Karpas-422 (cell line): Measurements from ENCODE around the gene KLRF2. TPM values are rescaled to one million over a fixed set of nuclear protein-coding genes. Genes with fewer than 3 reads are reported as not detected.

Experiments
- DNase-seq: peaks from one replicate; pipeline ENCODE4 v3.0.0-alpha.2; 2015
- H2AFZ ChIP-seq: fragments of 200-600 bp; sonication (generic); 2 replicates; pipeline ENCODE4 v1.6.1; 2014; ENCODE audit warnings: antibody characterized with exemption, low read length, mixed read lengths
- H3K27ac ChIP-seq: fragments of 200-600 bp; sonication (generic); 2 replicates; pipeline ENCODE4 v1.5.1; 2014; ENCODE audit warnings: mild to moderate bottlenecking, low read length, moderate library complexity
- H3K27me3 ChIP-seq: fragments of 200-600 bp; sonication (generic); 2 replicates; pipeline ENCODE4 v1.6.1; 2014; ENCODE audit warnings: low read length, mixed read lengths
- H3K36me3 ChIP-seq: fragments of 200-600 bp; sonication (generic); 2 replicates; pipeline ENCODE4 v1.6.1; 2014; ENCODE audit warnings: low read length, mixed read lengths; ENCODE audit not compliant: insufficient read depth
- H3K4me1 ChIP-seq: fragments of 200-600 bp; sonication (generic); 2 replicates; pipeline ENCODE4 v1.6.1; 2014; ENCODE audit warnings: mild to moderate bottlenecking, low read length, mixed read lengths
- H3K4me2 ChIP-seq: fragments of 200-600 bp; sonication (generic); 2 replicates; pipeline ENCODE4 v1.6.1; 2014; ENCODE audit warnings: low read length, low read depth, mild to moderate bottlenecking; ENCODE audit not compliant: poor library complexity, severe bottlenecking
- H3K4me3 ChIP-seq: fragments of 200-600 bp; sonication (generic); 2 replicates; pipeline ENCODE4 v1.5.1; 2014; ENCODE audit warnings: mild to moderate bottlenecking, antibody characterized with exemption, low read length, mixed read lengths
- H3K79me2 ChIP-seq: fragments of 200-600 bp; sonication (generic); 2 replicates; pipeline ENCODE4 v1.6.1; 2014; ENCODE audit warnings: mild to moderate bottlenecking, low read length, mixed read lengths
- H3K9ac ChIP-seq: fragments of 200-600 bp; sonication (generic); 2 replicates; pipeline ENCODE4 v1.6.0; 2014; ENCODE audit warnings: low read length
- H3K9me2 ChIP-seq: fragments of 200-600 bp; sonication (generic), shearing (Covaris generic); replicated peaks from 2 replicates; pipeline ENCODE4 v1.6.0; 2014; ENCODE audit warnings: mild to moderate bottlenecking, low read length, moderate library complexity; ENCODE audit not compliant: insufficient read depth
- H3K9me3 ChIP-seq: fragments of 300-700, 200-600 bp; sonication (generic); 2 replicates; pipeline ENCODE4 v1.6.1; 2014; ENCODE audit warnings: low read length, mixed read lengths
- H4K20me1 ChIP-seq: fragments of 200-600 bp; sonication (generic); 2 replicates; pipeline ENCODE4 v1.6.1; 2014; ENCODE audit warnings: mild to moderate bottlenecking, antibody characterized with exemption, low read length, low read depth; ENCODE audit not compliant: insufficient read depth
- total RNA-seq: library from RNA; depleted of rRNA; stranded (reverse); fragments of >200 nt; shearing (Covaris generic); gene quantifications from 2 replicates; pipeline ENCODE4 v1.2.3, GENCODE V29; 2014; ENCODE audit warnings: low replicate concordance

Gene KLRF2
- total RNA-seq, 1 experiment from 2014 or later = not detected

DNA sequence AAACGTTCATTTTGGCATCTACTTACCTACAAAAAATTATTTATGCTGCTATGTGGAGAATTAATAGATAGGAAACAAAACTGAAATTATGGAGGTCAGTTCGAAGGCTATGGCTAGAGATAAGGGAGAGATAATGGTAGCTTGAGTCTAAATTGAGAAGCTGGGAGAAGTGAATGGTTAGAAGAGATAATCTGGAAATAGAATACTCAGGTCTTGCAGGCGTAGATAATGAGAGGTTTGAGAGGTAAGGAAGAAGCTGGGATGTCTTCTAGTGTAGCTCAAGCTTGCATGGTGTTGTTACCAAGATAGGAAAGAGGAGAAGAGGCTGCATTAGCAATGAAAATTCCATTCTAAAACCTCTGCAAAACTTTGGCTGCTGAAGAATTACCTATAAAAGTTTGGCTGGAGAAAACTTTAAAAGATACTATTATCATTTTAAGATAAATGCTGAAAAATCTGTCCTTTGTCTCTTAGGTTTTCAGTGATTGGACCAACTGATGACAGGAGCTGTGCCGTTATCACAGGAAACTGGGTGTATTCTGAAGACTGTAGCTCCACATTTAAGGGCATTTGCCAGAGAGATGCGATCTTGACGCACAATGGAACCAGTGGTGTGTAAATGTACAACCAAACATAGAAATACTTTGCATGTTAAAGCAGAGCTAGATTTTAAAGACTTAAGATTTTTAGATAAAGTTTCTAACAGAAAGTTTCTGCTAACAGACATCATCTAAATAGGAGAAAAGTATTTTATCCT lies 14.1 kb downstream of the KLRF2 start:
- H3K9ac ChIP-seq = no peak overlapping the region
- no peak overlapping the region for H3K4me2 ChIP-seq
- no peaks in the 10 kb centered on the region for H3K79me2 ChIP-seq
- H4K20me1 ChIP-seq = no peaks in the 10 kb centered on the region
- H3K36me3 ChIP-seq = no peaks in the 10 kb centered on the region
- no peak for DNase-seq
- H3K27me3 ChIP-seq = no peaks in the 10 kb centered on the region
- no peak overlapping the region for H2AFZ ChIP-seq
- H3K4me3 ChIP-seq = no peak overlapping the region
- H3K4me1 ChIP-seq = no peaks in the 10 kb centered on the region
- no peak overlapping the region for H3K27ac ChIP-seq
- H3K9me2 ChIP-seq = no peaks in the 10 kb centered on the region
- H3K9me3 ChIP-seq = no peaks in the 10 kb centered on the region

DNA sequence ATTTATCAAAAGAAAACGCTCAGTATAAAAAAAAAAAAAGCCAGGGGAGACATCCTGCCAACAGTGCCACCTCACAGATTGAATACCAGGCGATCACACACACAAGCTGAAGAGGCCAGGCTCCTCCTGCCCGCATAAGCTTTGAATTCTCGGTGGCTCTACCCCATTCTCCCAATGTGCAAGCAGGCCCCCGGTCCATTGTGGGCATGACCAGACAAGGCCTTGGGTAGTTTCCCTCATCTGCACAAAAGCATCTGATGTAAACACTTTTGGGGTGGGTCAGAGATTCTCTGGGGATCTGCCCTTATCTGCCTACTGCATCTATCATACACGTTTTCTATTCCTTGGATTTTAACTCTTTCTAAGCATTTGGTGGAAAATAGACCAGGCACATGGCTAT lies 16.2 kb downstream of the KLRF2 start:
- Histone ChIP-seq H3K27me3 (no peaks in the 10 kb centered on the region), H3K27ac (no peak overlapping the region), H3K9me3 (no peaks in the 10 kb centered on the region), H3K4me2 (no peak overlapping the region), H4K20me1 (no peaks in the 10 kb centered on the region), H3K36me3 (no peaks in the 10 kb centered on the region), H2AFZ (no peak overlapping the region), H3K4me3 (no peak overlapping the region), H3K4me1 (no peaks in the 10 kb centered on the region), H3K79me2 (no peaks in the 10 kb centered on the region), H3K9me2 (no peaks in the 10 kb centered on the region), H3K9ac (no peak overlapping the region)
- no peak for DNase-seq

DNA sequence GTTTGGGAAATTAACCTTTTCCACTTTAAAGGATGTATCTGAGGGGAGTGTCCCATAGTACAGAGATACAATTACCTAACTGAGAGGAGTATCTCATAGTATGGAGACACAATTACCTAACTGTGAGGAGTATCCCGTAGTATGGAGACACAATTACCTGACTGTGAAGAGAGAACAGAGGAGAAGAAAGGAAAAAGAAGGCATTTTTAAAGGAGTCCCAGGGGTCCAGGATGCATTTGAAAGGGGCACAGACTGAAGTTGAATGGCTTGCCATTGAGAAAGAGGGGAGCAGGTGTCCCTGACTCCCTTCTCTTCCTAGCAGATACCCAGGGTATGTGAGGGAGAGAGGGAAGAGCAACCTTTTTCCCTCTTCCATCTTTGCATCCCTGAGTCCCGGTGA lies 17.9 kb downstream of the KLRF2 start:
- Histone ChIP-seq H3K27me3 (no peaks in the 10 kb centered on the region), H4K20me1 (no peaks in the 10 kb centered on the region), H2AFZ (no peak overlapping the region), H3K4me1 (no peaks in the 10 kb centered on the region), H3K79me2 (no peaks in the 10 kb centered on the region), H3K4me2 (no peak overlapping the region), H3K4me3 (no peak overlapping the region), H3K27ac (no peak overlapping the region), H3K9ac (no peak overlapping the region), H3K9me2 (no peaks in the 10 kb centered on the region), H3K9me3 (no peaks in the 10 kb centered on the region), H3K36me3 (no peaks in the 10 kb centered on the region)
- no peak for DNase-seq

DNA sequence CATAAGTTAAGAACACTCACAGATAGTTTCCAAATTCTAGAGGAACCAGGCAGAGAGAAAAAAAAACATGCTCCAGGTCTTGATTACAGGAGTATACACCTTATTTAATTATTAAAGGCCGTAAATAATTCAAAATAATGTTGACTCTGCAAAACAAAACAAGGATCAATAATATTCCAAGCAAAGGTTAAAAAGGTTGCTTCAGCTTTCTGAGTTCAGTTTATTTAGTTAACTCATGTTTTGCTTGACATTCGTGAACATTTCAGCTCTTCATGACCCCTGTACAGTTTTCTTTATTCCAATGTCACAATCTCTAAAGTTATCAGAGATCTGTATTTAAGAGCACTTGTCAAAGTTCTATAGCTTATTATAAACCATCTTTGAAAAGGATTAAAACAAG lies 19.6 kb downstream of the KLRF2 start:
- no peak for DNase-seq

DNA sequence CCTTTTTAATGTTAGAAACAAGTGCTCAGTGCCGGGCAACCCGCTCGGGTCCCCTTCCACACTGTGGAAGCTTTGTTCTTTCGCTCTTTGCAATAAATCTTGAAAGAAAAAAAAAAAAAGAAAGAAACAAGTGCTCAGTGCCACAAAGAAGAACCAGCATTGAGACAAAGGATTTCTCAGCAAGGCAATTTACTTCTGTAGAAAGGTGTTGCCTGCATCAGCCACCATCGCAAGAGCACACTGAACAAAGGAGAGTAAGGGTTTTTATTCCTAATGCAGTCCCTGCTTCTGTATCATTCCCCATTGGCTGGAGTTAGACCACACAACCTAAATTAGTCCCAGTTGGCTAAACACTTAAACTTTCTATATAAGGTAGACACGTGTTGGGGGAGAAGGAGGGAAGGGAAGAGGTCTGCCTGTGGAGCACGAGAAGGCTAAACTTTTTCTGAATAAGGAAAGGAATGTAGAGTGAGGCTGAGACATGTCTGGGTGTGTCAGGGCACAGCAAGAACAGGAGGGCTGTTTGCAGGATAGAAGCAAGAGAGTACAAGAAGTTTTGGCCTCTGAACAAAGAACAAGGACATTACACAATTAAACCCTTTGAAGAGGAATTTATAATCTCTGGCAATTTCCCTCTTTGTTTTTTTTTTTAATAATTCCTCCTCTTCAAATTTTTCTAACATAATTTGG lies 21.4 kb downstream of the KLRF2 start:
- H4K20me1 ChIP-seq = no peaks in the 10 kb centered on the region
- no peaks in the 10 kb centered on the region for H3K4me1 ChIP-seq
- no peak overlapping the region for H3K4me2 ChIP-seq
- no peaks in the 10 kb centered on the region for H3K27me3 ChIP-seq
- no peak overlapping the region for H3K9ac ChIP-seq
- H3K9me2 ChIP-seq = no peaks in the 10 kb centered on the region
- no peaks in the 10 kb centered on the region for H3K79me2 ChIP-seq
- no peaks in the 10 kb centered on the region for H3K9me3 ChIP-seq
- H2AFZ ChIP-seq = no peak overlapping the region
- no peak overlapping the region for H3K4me3 ChIP-seq
- H3K36me3 ChIP-seq = no peaks in the 10 kb centered on the region
- H3K27ac ChIP-seq = no peak overlapping the region
- no peak for DNase-seq

More for the DNA sequence above, 19.6 kb downstream of the KLRF2 start:
- Histone ChIP-seq H3K9me2 (no peaks in the 10 kb centered on the region), H3K27me3 (no peaks in the 10 kb centered on the region), H3K9ac (no peak overlapping the region), H3K9me3 (no peaks in the 10 kb centered on the region), H3K27ac (no peak overlapping the region), H3K4me1 (no peaks in the 10 kb centered on the region), H3K36me3 (no peaks in the 10 kb centered on the region), H2AFZ (no peak overlapping the region), H3K79me2 (no peaks in the 10 kb centered on the region), H4K20me1 (no peaks in the 10 kb centered on the region), H3K4me2 (no peak overlapping the region), H3K4me3 (no peak overlapping the region)

DNA sequence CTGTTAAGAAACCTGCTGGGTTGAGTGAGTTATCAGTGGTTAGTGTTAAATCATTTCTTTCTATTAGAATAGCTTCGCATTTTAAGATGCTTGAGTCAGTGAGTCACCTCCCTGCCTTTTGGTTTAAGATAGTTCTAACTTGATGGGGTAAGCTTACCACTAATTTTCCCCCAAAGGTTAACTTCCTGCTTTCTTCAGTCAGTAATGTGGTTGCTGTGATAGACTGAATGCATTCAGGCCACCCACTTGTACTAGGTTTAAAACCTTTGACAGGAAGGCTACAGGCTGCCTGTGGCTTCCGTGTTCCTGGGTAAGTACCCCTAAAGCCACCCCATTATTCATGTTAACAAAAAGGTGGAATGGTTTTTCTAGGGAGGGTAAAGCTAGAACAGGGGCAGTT lies 25.6 kb downstream of the KLRF2 start:
- DNase-seq = no peak
- Histone ChIP-seq H3K9me3 (peaks cover 15% of the 10 kb centered on the region), H4K20me1 (no peaks in the 10 kb centered on the region), H3K36me3 (no peaks in the 10 kb centered on the region; the same call in 1 of the 2 replicates), H3K27ac (no peak overlapping the region), H3K4me2 (no peak overlapping the region), H3K4me3 (no peak overlapping the region), H3K27me3 (no peaks in the 10 kb centered on the region), H3K9ac (no peak overlapping the region), H3K79me2 (no peaks in the 10 kb centered on the region), H3K4me1 (no peaks in the 10 kb centered on the region), H2AFZ (no peak overlapping the region), H3K9me2 (no peaks in the 10 kb centered on the region)

DNA sequence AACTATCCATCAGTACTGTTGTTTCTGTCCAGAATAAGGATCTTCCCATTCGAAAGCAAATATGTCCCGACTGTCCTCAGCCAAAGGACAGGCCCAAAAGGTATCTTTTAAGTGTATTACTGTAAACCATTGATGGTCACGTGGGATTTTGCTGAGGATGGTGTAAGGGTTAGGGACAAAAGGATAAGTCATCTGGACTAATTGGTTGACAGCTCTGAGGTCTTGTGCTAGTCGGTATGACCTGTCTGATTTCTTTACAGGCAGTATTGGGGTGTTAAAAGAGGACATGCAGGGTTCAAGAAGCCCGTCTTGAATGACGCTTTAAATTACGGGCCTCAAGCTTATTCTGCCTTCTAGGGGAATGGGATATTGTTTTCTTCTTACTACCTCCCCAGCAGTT lies 26.5 kb downstream of the KLRF2 start:
- H3K79me2 ChIP-seq = no peaks in the 10 kb centered on the region

DNA sequence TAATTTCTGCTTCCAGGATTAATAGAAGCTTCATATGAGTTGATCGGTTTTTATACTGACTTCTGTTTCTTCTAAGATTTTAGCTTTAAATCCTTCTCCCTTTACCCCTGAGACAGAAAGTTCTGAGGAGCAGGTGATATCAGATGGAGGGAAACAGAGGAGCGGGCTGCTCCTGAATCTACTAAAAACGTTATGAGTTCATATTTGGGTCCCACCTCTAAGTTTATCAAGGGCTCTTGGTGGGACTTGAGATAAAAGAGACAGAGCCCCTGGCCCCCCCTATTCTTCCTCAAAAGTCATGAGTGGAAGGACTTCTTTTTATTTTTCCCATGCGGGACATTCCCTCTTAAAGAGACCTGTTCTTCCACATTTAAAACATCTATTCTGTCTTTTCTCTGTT lies 27.1 kb downstream of the KLRF2 start:
- H4K20me1 ChIP-seq = no peaks in the 10 kb centered on the region
- H3K36me3 ChIP-seq = no peaks in the 10 kb centered on the region; the same call in 1 of the 2 replicates
- peaks cover 18% of the 10 kb centered on the region for H3K9me3 ChIP-seq
- H3K27ac ChIP-seq = no peak overlapping the region
- no peaks in the 10 kb centered on the region for H3K79me2 ChIP-seq
- H3K9me2 ChIP-seq = no peaks in the 10 kb centered on the region
- no peak for DNase-seq
- no peak overlapping the region for H3K4me2 ChIP-seq
- no peaks in the 10 kb centered on the region for H3K4me1 ChIP-seq
- no peak overlapping the region for H2AFZ ChIP-seq
- no peak overlapping the region for H3K9ac ChIP-seq
- H3K4me3 ChIP-seq = no peak overlapping the region
- H3K27me3 ChIP-seq = no peaks in the 10 kb centered on the region

More for the DNA sequence above, 26.5 kb downstream of the KLRF2 start:
- no peak for DNase-seq
- no peak overlapping the region for H3K4me2 ChIP-seq
- H3K9ac ChIP-seq = no peak overlapping the region
- no peaks in the 10 kb centered on the region for H3K9me2 ChIP-seq
- H3K4me3 ChIP-seq = no peak overlapping the region
- peaks cover 18% of the 10 kb centered on the region for H3K9me3 ChIP-seq
- H2AFZ ChIP-seq = no peak overlapping the region
- no peaks in the 10 kb centered on the region for H4K20me1 ChIP-seq
- no peaks in the 10 kb centered on the region; the same call in 1 of the 2 replicates for H3K36me3 ChIP-seq
- H3K27me3 ChIP-seq = no peaks in the 10 kb centered on the region
- no peak overlapping the region for H3K27ac ChIP-seq
- no peaks in the 10 kb centered on the region for H3K4me1 ChIP-seq
